ENCODE results near the gene KIF17.

KIF17 gene

DNA sequence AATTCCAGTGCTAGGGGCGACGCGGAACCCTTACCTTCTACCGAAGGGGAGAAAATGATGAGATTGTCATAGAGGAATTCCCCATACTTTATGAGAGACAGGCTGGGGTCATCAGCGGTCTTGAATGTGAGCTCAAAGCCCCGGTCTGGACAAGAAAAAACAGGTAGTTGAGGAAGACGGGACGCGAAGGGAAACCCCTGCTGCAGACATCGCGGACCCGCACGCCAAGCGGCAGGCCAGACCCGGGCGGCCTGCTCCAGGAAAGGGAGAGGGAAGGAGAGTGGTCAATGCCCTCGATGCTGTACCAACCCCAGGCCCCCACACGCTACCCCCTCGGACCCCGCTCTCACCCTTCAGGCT, 57.0 kb downstream of the KIF17 start:
- DNase-seq (ENCODE audit: low read depth in 2 of 2), result no peak

DNA sequence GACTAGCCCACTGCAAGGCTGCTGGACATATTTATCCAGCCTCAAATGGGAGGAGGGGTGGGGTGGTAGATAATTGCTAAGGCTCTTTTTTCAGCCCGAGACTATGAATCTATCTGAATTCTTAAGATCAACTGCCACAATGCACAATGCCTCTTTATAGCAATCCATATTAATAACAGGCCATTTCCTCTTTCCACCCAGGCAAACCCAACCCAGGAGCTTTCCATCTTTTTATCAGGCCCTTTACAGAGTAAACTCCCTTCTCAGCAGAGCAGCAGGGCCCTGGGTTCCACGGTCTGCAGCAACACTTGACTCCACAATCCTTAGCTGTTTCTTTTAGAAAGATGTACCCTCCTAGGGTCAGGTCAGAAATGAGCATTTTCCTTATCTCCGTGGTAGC, 57.4 kb downstream of the KIF17 start:
- no peak for DNase-seq (ENCODE audit: low read depth in 2 of 2)

- DNase-seq (ENCODE audit: low read depth in 2 of 2), result no peak
Measured at GRCh38 chr1:20658166-20658915, 59.5 kb downstream of the KIF17 start.

DNA sequence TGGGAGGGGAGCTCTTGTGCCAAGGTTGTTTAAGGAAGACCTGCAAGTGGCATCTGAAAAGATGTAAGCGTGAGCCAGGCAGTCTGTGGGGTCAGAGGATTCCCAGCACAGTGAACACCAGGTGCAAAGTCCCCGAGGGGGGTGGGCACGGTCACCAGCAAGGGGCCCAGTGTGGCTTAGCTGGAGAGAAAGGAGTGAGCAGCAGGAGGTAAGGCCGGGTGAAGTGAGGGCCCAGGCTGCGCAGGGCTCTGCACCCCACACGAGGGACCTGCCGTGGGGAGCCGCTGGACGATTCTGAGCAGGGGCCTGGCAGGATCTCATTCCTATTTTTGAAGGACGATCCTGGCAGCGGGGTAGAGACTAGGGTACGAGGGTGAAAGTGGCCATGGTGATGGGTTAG, 60.8 kb downstream of the KIF17 start:
- no peak for DNase-seq (ENCODE audit: low read depth in 2 of 2)

- DNase-seq (ENCODE audit: low read depth in 2 of 2), result no peak
Measured at GRCh38 chr1:20654104-20654690, 63.6 kb downstream of the KIF17 start.

- no peak for DNase-seq (ENCODE audit: low read depth in 2 of 2)
Measured at GRCh38 chr1:20652300-20652699, 65.5 kb downstream of the KIF17 start.

- no peak for DNase-seq (ENCODE audit: low read depth in 2 of 2)
Measured at GRCh38 chr1:20648946-20649345, 68.9 kb downstream of the KIF17 start.

GRCh38 chr1:20648438-20648837, 69.4 kb downstream of the KIF17 start:
- no peak for DNase-seq (ENCODE audit: low read depth in 2 of 2)

GRCh38 chr1:20645414-20645813, 72.4 kb downstream of the KIF17 start:
- no peak for DNase-seq (ENCODE audit: low read depth in 2 of 2)

DNA sequence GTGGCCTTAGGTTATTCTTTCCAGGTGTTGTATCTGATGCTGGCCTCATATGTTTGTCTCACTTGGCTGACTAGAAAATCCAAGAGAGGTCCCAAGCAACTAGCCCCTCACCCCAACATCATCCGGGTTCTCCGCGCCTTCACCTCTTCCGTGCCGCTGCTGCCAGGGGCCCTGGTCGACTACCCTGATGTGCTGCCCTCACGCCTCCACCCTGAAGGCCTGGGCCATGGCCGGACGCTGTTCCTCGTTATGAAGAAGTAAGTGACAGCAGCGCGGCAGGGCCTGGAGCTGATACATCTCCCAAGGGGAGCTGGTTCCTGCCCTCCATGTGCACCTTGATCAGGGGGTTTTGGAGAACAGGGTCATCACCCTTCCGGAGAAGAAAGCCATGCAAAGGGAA, 73.4 kb downstream of the KIF17 start:
- DNase-seq (ENCODE audit: low read depth in 2 of 2), result no peak

DNA sequence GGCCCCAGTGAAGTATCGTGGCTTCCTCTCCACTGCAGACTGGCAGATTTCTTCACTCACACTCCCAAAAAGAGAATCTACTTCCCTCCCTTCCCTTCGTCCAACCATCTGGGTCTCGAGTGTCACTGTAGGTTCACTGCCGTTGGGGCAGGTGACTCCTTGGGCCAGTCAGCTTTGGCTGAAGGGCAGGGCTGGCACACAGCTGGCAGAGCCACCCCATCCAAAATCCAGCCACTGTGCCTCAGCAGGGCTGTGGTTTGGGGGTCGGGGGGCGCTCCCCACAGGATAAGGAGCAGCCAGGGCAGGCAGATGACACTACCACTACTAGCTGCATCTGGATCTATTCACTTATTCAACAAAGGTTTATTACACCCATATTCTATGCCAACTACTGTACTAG, 74.7 kb downstream of the KIF17 start:
- DNase-seq (ENCODE audit: low read depth in 2 of 2), result no peak

- DNase-seq (ENCODE audit: low read depth in 2 of 2), result no peak
Measured at GRCh38 chr1:20641975-20642374, 75.8 kb downstream of the KIF17 start.

DNA sequence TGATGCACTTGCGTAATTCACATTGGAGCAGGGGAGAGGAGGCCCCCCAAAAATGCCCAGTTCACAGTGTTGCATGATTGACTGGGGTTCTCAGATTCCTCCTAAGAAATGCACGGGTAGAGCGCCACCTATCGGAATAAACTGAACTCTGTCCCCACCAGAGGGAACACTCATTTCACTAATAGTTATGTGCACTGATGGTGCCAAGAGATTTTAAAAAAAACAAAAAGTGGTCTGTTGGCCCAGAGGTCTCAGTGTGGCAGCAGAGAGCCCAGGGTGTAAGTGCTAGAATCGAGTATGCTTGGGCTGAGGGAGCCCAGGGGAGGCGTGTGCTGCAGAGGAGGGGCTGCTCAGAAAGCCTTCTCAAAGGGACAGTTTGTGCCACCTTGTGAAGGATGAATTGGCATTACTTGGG, 77.6 kb downstream of the KIF17 start:
- peak in 1 of 2 donors; percentile 30 for DNase-seq (ENCODE audit: low read depth in 2 of 2)

DNA sequence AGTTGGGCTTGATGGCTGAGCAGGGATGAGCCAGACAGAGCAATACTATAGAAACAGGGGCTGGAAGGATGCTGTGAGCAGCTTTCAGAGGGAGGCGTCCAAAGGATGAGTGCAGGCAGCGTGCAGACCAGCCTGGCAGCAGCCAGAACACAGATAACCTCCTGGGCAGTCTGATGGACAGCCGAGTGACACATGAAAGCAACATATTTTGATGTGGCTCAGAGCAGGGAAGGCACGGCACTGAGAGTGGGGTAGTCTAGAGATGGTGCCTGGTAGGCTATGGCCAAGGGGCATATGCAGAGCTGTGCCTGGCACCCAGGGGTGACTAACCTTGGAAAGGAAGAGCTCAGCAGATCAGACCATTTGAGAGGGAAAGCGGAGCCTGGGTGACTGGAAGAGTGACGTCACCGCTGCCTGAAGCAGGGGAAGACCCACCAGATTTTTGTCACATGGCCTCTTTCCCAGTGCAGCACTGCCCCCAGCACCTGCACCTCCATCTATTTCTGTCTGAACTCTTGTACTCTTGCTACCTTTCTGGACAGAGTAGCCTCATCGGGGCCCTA, 80.9 kb downstream of the KIF17 start:
- DNase-seq (ENCODE audit: low read depth in 2 of 2), result no peak

GRCh38 chr1:20634594-20635084, 83.2 kb downstream of the KIF17 start:
- no peak for DNase-seq (ENCODE audit: low read depth in 2 of 2)

GRCh38 chr1:20634065-20634593, 83.7 kb downstream of the KIF17 start:
- no peak for DNase-seq (ENCODE audit: low read depth in 2 of 2)

DNA sequence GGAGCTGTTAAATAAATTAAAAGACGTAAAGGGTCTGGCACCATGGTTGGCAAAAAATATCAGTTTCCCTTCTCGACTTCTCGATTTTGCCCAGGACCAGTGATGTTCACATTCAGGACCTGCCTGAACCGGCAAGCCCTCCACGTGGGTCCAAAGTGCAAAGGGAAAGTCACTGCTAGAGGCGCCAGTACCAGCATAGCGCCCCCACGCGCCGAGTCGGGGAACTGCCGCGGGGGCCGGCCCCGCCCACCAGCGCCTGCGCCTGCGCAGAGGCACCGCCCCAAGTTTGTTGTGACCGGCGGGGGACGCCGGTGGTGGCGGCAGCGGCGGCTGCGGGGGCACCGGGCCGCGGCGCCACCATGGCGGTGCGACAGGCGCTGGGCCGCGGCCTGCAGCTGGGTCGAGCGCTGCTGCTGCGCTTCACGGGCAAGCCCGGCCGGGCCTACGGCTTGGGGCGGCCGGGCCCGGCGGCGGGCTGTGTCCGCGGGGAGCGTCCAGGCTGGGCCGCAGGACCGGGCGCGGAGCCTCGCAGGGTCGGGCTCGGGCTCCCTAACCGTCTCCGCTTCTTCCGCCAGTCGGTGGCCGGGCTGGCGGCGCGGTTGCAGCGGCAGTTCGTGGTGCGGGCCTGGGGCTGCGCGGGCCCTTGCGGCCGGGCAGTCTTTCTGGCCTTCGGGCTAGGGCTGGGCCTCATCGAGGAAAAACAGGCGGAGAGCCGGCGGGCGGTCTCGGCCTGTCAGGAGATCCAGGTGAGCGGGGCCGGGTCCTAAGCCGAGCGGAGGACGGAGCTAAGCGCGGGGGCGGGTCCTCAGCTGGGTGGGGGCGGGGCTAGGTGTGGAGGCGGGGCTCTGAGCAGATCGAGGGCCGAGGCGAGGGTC, 84.4 kb downstream of the KIF17 start, which contains the start of gene PINK1:
TSS of gene PINK1 (plus strand) at position 269 of the 875 bp plus-strand sequence. CDS start at position 360, 91 bp downstream.
- DNase-seq (ENCODE audit: low read depth in 2 of 2), result peak; percentile 72 to 77

DNA sequence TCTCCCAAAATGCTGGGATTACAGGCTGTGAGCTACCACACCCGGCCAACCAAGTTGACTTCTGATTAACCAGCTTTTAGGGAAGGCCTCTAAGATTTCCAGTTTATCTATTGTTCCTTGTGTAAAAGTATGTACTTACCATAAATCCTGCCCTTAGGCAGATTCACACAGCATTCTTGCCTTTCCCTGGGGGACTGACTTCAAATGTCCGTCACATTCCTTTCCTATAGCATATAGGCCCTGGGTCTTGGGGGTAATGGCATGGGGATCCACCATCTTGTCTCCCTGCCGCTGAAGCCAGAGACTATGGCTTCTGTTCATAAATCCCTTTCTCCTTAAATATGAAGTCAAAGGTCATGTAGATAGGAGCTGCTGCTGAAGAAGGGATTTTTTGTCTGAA, 85.4 kb downstream of the KIF17 start:
- no peak for DNase-seq (ENCODE audit: low read depth in 2 of 2)

DNA sequence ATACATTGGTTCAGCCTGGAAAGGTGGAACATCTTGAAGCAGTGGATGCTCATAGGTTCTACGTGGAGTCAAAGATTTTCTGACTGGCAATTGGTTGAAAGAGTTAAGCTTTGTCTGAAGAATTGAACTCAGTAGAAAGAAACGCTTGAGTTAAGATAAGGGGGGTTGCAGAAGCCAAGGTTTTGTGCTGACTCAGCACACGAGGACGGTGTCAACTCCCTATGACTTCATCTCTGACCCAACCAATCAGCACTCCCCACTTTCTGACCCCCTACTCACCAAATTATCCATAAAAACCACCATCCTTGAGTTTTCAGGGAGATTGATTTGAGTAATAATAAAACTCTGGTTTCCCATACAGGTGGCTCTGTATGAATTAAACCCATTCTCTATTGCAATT, 87.1 kb downstream of the KIF17 start:
- DNase-seq (ENCODE audit: low read depth in 2 of 2), result no peak

DNA sequence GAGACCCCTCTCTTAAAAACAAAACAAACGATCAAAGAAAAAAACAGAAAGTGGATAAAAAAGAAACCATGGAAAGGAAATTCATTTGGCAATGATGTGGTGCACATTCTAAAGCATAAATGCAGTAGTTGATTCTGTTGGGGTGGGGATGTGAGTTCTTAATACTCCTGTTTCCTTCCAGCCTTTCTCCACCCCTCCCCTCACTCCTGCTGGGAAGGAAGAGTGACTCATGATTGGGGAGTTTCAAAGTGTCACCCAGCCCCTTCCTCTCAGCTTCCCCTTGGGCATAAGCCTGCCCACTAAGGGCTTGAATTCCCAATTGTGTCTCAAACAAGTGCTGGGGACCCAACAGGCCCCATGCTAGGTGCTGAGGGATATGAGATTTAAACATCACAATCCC, 91.3 kb downstream of the KIF17 start:
- no peak for DNase-seq (ENCODE audit: low read depth in 2 of 2)

- DNase-seq (ENCODE audit: low read depth in 2 of 2), result no peak
Measured at GRCh38 chr1:20626098-20626427, 91.7 kb downstream of the KIF17 start.

Measured in stimulated activated CD8-positive, alpha-beta memory T cell treated with anti-CD3 and anti-CD28 coated beads, Interleukin-2, amount 100 ng/mL, for 1 hour (primary cell).